Panc1 (cell line): Measurements from ENCODE around the gene XRCC6. TPM values are rescaled to one million over a fixed set of nuclear protein-coding genes. Genes with fewer than 3 reads are reported as not detected.
"Not testable (repeated sequence)": the region's sequence is repeated elsewhere in the genome, so short reads cannot be mapped to it uniquely, and the experiment has no call there.

Experiments used
- ATAC-seq: fragments of 200-7000 bp; cut with Tn5 transposase; 2 replicates; pipeline ENCODE4 v1.9.1; 2020; ENCODE audit warnings: mild to moderate bottlenecking, moderate library complexity
- BruUV-seq: library from RNA; stranded (reverse); fragments of 400-500 nt; replicated peaks from 2 replicates; lab custom pipeline; 2021; lab: Mats Ljungman, UMichigan
- CTCF ChIA-PET: fragments of 300-600 bp; sonication (Branson Sonifier 250); formaldehyde crosslinking; loops from one replicate; lab custom pipeline; 2022; ENCODE audit warnings: antibody characterized with exemption; lab: Charles Lee
- POLR2A ChIA-PET: fragments of 300-600 bp; sonication (Branson Sonifier 250); formaldehyde crosslinking; loops from one replicate; lab custom pipeline; 2022; ENCODE audit warnings: antibody characterized with exemption; lab: Charles Lee
- DNase-seq: peaks from one replicate; pipeline ENCODE4 v3.0.0-alpha.2; 2010; ENCODE audit warnings: low read depth, low spot score
- H3K27ac ChIP-seq: 2 replicates; pipeline ENCODE4 v1.5.1; 2011; ENCODE audit warnings: mild to moderate bottlenecking, low read length, inconsistent platforms
- H3K27me3 ChIP-seq: fragments of 200-500 bp; sonication (Bioruptor generic); 2 replicates; pipeline ENCODE4 v1.6.0; 2014; ENCODE audit warnings: low read length, inconsistent platforms; ENCODE audit not compliant: control insufficient read depth, insufficient read depth
- H3K36me3 ChIP-seq: fragments of 200-500 bp; sonication (Bioruptor generic); 2 replicates; pipeline ENCODE4 v1.5.1; 2014; ENCODE audit warnings: inconsistent platforms, mild to moderate bottlenecking, low read length, moderate library complexity; ENCODE audit not compliant: control insufficient read depth, insufficient read depth
- H3K4me1 ChIP-seq: 2 replicates; pipeline ENCODE4 v1.5.1; 2011; ENCODE audit warnings: inconsistent platforms, mild to moderate bottlenecking, low read length, moderate library complexity; ENCODE audit not compliant: control insufficient read depth, insufficient read depth
- H3K4me3 ChIP-seq, 2 experiments: 2 replicates each; pipeline ENCODE4 v1.5.1; 2011 to 2012; ENCODE audit warnings: low read depth in 2 of 2, low read length in 2 of 2, mild to moderate bottlenecking in 2 of 2, inconsistent platforms in 1 of 2, moderate library complexity in 1 of 2
- H3K9me3 ChIP-seq: fragments of 200-500 bp; sonication (Bioruptor generic); 2 replicates; pipeline ENCODE4 v1.5.1; 2014; ENCODE audit warnings: low read depth, mild to moderate bottlenecking, inconsistent platforms, low read length, moderate library complexity; ENCODE audit not compliant: control insufficient read depth, insufficient read depth
- CTCF ChIP-seq: fragments of 450-650 bp; IDR thresholded peaks from 2 replicates; pipeline ENCODE4 v1.5.1; 2017; ENCODE audit warnings: mild to moderate bottlenecking
- POLR2AphosphoS5 ChIP-seq: IDR thresholded peaks from 2 replicates; pipeline ENCODE4 v1.6.1; 2012; ENCODE audit warnings: mild to moderate bottlenecking, low read depth, low read length, moderate library complexity
- SIN3A ChIP-seq: IDR thresholded peaks from 2 replicates; pipeline ENCODE4 v1.6.1; 2012; ENCODE audit warnings: low read depth, mild to moderate bottlenecking, low read length, moderate library complexity, borderline replicate concordance; ENCODE audit not compliant: insufficient read depth
- TCF7L2 ChIP-seq: IDR thresholded peaks from 2 replicates; pipeline ENCODE4 v1.6.1; 2011; ENCODE audit warnings: mild to moderate bottlenecking, low read depth, low read length, inconsistent platforms
- in situ Hi-C: cut with HindIII; loops from 2 replicates; pipeline ENCODE4 v1.10.0; 2016; ENCODE audit warnings: low sequenced_read_pairs, low pct_unique_long_range_greater_than_20kb
- intact Hi-C: fragments of 100-400 bp; cut with micrococcal nuclease; formaldehyde crosslinking; loops from one replicate; pipeline ENCODE4 v1.10.0; 2022; ENCODE audit not compliant: unreplicated experiment
- total RNA-seq: library from RNA; stranded (reverse); gene quantifications from one replicate; pipeline ENCODE4 v1.2.1, GENCODE V29; 2021; ENCODE audit not compliant: unreplicated experiment
- TF ChIP-seq, protein P1 (sequence below), 2 experiments: IDR thresholded peaks; 2 replicates each; pipeline ENCODE4 v1.6.1; 2011 to 2012; ENCODE audit warnings: low read depth in 2 of 2, control low read depth in 1 of 2, low read length in 1 of 2, mild to moderate bottlenecking in 1 of 2, moderate library complexity in 1 of 2; ENCODE audit not compliant: insufficient read depth in 1 of 2

Gene XRCC6
- total RNA-seq, 1 experiment from 2014 or later, result 287 TPM

DNA sequence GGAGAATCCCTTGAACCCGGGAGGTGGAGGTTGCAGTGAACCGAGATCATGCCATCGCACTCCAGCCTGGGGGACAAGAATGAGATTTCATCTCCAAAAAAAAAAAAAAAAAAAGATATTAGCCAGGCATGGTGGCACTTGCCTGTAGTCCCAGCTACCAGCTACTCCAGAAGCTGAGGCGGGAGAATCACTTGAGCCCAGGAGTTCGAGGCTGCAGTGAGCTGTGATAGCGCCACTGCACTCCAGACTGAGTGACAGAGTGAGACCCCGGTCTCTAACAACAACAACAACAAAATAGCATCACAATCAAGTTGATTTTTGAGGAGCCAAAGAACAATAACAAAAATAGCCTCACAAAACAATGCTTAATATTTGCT lies 33.8 kb upstream of the XRCC6 start:
- no peaks in the 10 kb centered on the region; the same call in 1 of the 2 replicates for H3K36me3 ChIP-seq
- H3K4me1 ChIP-seq, result peaks cover 13% of the 10 kb centered on the region; the same call in 1 of the 2 replicates
- CTCF ChIA-PET, result no interaction called here
- H3K9me3 ChIP-seq, result no peaks in the 10 kb centered on the region
- DNase-seq (no peak), ATAC-seq (no peak)
- H3K4me3 ChIP-seq, result no peak overlapping the region
- no TSS peak for BruUV-seq
- H3K27me3 ChIP-seq, result no peaks in the 10 kb centered on the region
- POLR2A ChIA-PET, result no interaction called here
- in situ Hi-C loops (no loop called here), intact Hi-C loops (no loop called here)
- TF ChIP-seq CTCF (no peak), POLR2AphosphoS5 (no peak), SIN3A (no peak), TCF7L2 (no peak)
- TF ChIP-seq, protein P1, sequence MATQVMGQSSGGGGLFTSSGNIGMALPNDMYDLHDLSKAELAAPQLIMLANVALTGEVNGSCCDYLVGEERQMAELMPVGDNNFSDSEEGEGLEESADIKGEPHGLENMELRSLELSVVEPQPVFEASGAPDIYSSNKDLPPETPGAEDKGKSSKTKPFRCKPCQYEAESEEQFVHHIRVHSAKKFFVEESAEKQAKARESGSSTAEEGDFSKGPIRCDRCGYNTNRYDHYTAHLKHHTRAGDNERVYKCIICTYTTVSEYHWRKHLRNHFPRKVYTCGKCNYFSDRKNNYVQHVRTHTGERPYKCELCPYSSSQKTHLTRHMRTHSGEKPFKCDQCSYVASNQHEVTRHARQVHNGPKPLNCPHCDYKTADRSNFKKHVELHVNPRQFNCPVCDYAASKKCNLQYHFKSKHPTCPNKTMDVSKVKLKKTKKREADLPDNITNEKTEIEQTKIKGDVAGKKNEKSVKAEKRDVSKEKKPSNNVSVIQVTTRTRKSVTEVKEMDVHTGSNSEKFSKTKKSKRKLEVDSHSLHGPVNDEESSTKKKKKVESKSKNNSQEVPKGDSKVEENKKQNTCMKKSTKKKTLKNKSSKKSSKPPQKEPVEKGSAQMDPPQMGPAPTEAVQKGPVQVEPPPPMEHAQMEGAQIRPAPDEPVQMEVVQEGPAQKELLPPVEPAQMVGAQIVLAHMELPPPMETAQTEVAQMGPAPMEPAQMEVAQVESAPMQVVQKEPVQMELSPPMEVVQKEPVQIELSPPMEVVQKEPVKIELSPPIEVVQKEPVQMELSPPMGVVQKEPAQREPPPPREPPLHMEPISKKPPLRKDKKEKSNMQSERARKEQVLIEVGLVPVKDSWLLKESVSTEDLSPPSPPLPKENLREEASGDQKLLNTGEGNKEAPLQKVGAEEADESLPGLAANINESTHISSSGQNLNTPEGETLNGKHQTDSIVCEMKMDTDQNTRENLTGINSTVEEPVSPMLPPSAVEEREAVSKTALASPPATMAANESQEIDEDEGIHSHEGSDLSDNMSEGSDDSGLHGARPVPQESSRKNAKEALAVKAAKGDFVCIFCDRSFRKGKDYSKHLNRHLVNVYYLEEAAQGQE (IDR thresholded peaks at IDR 0.05; ENCODE audit: insufficient read depth in 1 of 2, low read depth in 2 of 2, low read length in 1 of 2), result no peak
- no peak overlapping the region for H3K27ac ChIP-seq

- no TSS peak for BruUV-seq
- TF ChIP-seq TCF7L2, result no peak
- TF ChIP-seq, protein P1 (IDR thresholded peaks at IDR 0.05; ENCODE audit: insufficient read depth in 1 of 2, low read depth in 2 of 2, low read length in 1 of 2), result no peak
- TF ChIP-seq SIN3A, result 0 out of 2 replicates have a peak, but pooled peaks have one; percentile 40
- no peak for TF ChIP-seq POLR2AphosphoS5
- Histone ChIP-seq H3K27me3 (no peaks in the 10 kb centered on the region), H3K27ac (peak within 1 kb of the TSS; percentile 85), H3K4me3 (peak within 1 kb of the TSS; percentile 75 to 79), H3K9me3 (no peaks in the 10 kb centered on the region), H3K36me3 (no peaks in the 10 kb centered on the region; the same call in 1 of the 2 replicates), H3K4me1 (peaks cover 13% of the 10 kb centered on the region; the same call in 1 of the 2 replicates)
- in situ Hi-C loops (no loop called here), intact Hi-C loops (no loop called here)
- CTCF ChIA-PET, result interaction anchor here (0.6 to 1.4 kb wide), 3 partner anchors 12 to 41 kb away, joined by 3 to 7 read pairs (median 5); no protein-coding TSS in a partner anchor
- peak; percentile 97 for ATAC-seq
- DNase-seq, result peak; percentile 93
- POLR2A ChIA-PET, result interaction anchor here (0.6 to 1.1 kb wide), 6 partner anchors 15 to 1645 kb away, joined by 3 to 11 read pairs (median 6); partner anchors contain the start of gene XRCC6
These were observed 31.5 kb upstream of the XRCC6 start, which contains the start of gene PMM1 for GRCh38 chr22:41589391-41590241. PMM1 (minus strand) TSS chr22:41589840; CDS start chr22:41589805, 35 bp downstream.

DNA sequence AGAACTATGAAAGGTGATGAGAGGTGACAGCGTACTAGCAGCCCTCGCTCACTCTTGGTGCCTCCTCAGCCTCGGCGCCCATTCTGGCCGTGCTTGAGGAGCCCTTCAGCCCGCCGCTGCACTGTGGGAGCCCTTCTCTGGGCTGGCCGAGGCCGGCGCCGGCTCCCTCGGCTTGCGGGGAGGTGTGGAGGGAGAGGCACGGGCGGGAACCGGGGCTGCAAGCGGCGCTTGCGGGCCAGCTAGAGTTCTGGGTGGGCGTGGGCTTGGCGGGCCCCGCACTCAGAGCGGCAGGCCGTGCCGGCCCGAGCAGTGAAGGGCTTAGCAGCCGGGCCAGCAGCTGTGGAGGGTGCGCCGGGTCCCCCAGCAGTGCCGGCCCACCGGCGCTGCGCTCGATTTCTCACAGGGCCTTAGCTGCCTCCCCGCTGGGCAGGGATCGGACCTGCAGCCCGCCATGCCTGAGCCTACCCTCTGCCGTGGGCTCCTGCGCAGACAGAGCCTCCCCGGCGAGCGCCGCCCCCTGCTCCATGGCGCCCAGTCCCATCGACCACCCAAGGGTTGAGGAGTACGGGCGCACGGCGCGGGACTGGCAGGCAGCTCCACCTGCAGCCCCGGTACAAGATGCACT lies 27.6 kb upstream of the XRCC6 start:
- H3K27me3 ChIP-seq, H3K4me3 ChIP-seq, intact Hi-C loops, DNase-seq, BruUV-seq, POLR2A ChIA-PET, in situ Hi-C loops, H3K9me3 ChIP-seq, H3K36me3 ChIP-seq, ATAC-seq, H3K4me1 ChIP-seq, H3K27ac ChIP-seq, CTCF ChIA-PET: not testable (repeated sequence)
